H9 (cell line): ENCODE data around the gene WNT6. TPM values are rescaled to one million over a fixed set of nuclear protein-coding genes. Genes with fewer than 3 reads are reported as not detected.

Source experiments
- DNase-seq: peaks from one replicate; pipeline ENCODE4 v3.0.0-alpha.2; 2017
- H2AFZ ChIP-seq: one replicate; pipeline ENCODE4 v1.6.1; 2013; ENCODE audit warnings: mild to moderate bottlenecking, low read length, control low read depth, moderate library complexity
- H2AK5ac ChIP-seq: 2 replicates; pipeline ENCODE4 v1.6.1; 2013; ENCODE audit warnings: low read length, control low read depth, mixed read lengths; ENCODE audit not compliant: insufficient read length
- H2BK120ac ChIP-seq: one replicate; pipeline ENCODE4 v1.6.1; 2013; ENCODE audit warnings: low read depth, mild to moderate bottlenecking, low read length, control low read depth, inconsistent platforms; ENCODE audit not compliant: poor library complexity, severe bottlenecking
- H2BK12ac ChIP-seq: 2 replicates; pipeline ENCODE4 v1.6.1; 2013; ENCODE audit warnings: low read length, control low read depth, mixed read lengths, low read depth; ENCODE audit not compliant: insufficient read length
- H2BK15ac ChIP-seq: 2 replicates; pipeline ENCODE4 v1.6.1; 2013; ENCODE audit warnings: low read depth, low read length, control low read depth
- H2BK20ac ChIP-seq: one replicate; pipeline ENCODE4 v1.6.1; 2013; ENCODE audit warnings: low read depth, mild to moderate bottlenecking, low read length, control low read depth, inconsistent platforms; ENCODE audit not compliant: poor library complexity, severe bottlenecking
- H2BK5ac ChIP-seq: 2 replicates; pipeline ENCODE4 v1.6.1; 2013; ENCODE audit warnings: low read length, control low read depth, mixed read lengths; ENCODE audit not compliant: insufficient read length
- H3K14ac ChIP-seq: 2 replicates; pipeline ENCODE4 v1.6.1; 2013; ENCODE audit warnings: low read length, control low read depth; ENCODE audit not compliant: insufficient read depth
- H3K18ac ChIP-seq: 2 replicates; pipeline ENCODE4 v1.6.1; 2013; ENCODE audit warnings: low read depth, mild to moderate bottlenecking, mixed read lengths, low read length, control low read depth; ENCODE audit not compliant: insufficient read length
- H3K23ac ChIP-seq: 2 replicates; pipeline ENCODE4 v1.6.1; 2013; ENCODE audit warnings: low read length, control low read depth, mixed read lengths, low read depth; ENCODE audit not compliant: insufficient read length
- H3K23me2 ChIP-seq: 2 replicates; pipeline ENCODE4 v1.6.1; 2013; ENCODE audit warnings: low read depth, mild to moderate bottlenecking, mixed read lengths, low read length, control low read depth; ENCODE audit not compliant: insufficient read length, poor library complexity, severe bottlenecking
- H3K27ac ChIP-seq: 2 replicates; pipeline ENCODE4 v1.5.1; 2013; ENCODE audit warnings: low read length, control low read depth, mixed read lengths, low read depth; ENCODE audit not compliant: insufficient read length
- H3K27me3 ChIP-seq: 2 replicates; pipeline ENCODE4 v1.6.1; 2013; ENCODE audit warnings: low read length, control low read depth, inconsistent platforms; ENCODE audit not compliant: insufficient read depth
- H3K4ac ChIP-seq: 2 replicates; pipeline ENCODE4 v1.6.1; 2013; ENCODE audit warnings: low read depth, mild to moderate bottlenecking, control low read depth, inconsistent platforms, low read length, moderate library complexity
- H3K4me1 ChIP-seq: 2 replicates; pipeline ENCODE4 v1.6.1; 2013; ENCODE audit warnings: low read length, control low read depth, inconsistent platforms; ENCODE audit not compliant: insufficient read depth
- H3K4me2 ChIP-seq: 2 replicates; pipeline ENCODE4 v1.6.1; 2013; ENCODE audit warnings: low read length, control low read depth, mixed read lengths; ENCODE audit not compliant: insufficient read length, insufficient read depth
- H3K56ac ChIP-seq: 2 replicates; pipeline ENCODE4 v1.6.1; 2013; ENCODE audit warnings: low read depth, mild to moderate bottlenecking, mixed read lengths, low read length, control low read depth; ENCODE audit not compliant: insufficient read length
- H3K79me1 ChIP-seq: 2 replicates; pipeline ENCODE4 v1.6.1; 2013; ENCODE audit warnings: low read depth, mild to moderate bottlenecking, moderate library complexity, low read length, control low read depth, inconsistent platforms; ENCODE audit not compliant: insufficient read depth, poor library complexity, severe bottlenecking
- H3K79me2 ChIP-seq: 2 replicates; pipeline ENCODE4 v1.6.1; 2013; ENCODE audit warnings: low read length, control low read depth, inconsistent platforms; ENCODE audit not compliant: insufficient read depth
- H3K9ac ChIP-seq: 2 replicates; pipeline ENCODE4 v1.6.1; 2013; ENCODE audit warnings: low read length, control low read depth, mixed read lengths; ENCODE audit not compliant: insufficient read length; ENCODE audit errors: extremely low read depth
- H3K9me3 ChIP-seq: one replicate; pipeline ENCODE4 v1.6.1; 2013; ENCODE audit warnings: low read depth, low read length, inconsistent platforms; ENCODE audit not compliant: control insufficient read depth
- H3T11ph ChIP-seq: one replicate; pipeline ENCODE4 v1.6.1; 2013; ENCODE audit warnings: mild to moderate bottlenecking, low read length, control low read depth, inconsistent platforms
- H4K20me1 ChIP-seq: one replicate; pipeline ENCODE4 v1.6.1; 2013; ENCODE audit not compliant: control insufficient read depth, insufficient read length, insufficient read depth
- H4K5ac ChIP-seq: 2 replicates; pipeline ENCODE4 v1.6.1; 2013; ENCODE audit warnings: low read depth, mild to moderate bottlenecking, mixed read lengths, low read length, control low read depth; ENCODE audit not compliant: insufficient read length
- H4K8ac ChIP-seq: replicated peaks from 2 replicates; pipeline ENCODE4 v1.6.1; 2013; ENCODE audit warnings: low read length, control low read depth, mixed read lengths, low read depth; ENCODE audit not compliant: insufficient read length
- H4K91ac ChIP-seq: 2 replicates; pipeline ENCODE4 v1.6.1; 2013; ENCODE audit warnings: low read depth, mild to moderate bottlenecking, moderate library complexity, mixed read lengths, low read length, control low read depth; ENCODE audit not compliant: insufficient read length
- H3K27ac Mint-ChIP-seq, 3 experiments: 2 replicates in 2 of 3; 3 replicates in 1 of 3; pipeline ENCODE4 v1.8.0; 2020 to 2021; ENCODE audit warnings: mixed read lengths in 3 of 3, mild to moderate bottlenecking in 1 of 3, moderate library complexity in 1 of 3
- H3K27me3 Mint-ChIP-seq: 2 replicates; pipeline ENCODE4 v1.8.0; 2021; ENCODE audit warnings: low read depth, mild to moderate bottlenecking, moderate library complexity, mixed read lengths
- H3K36me3 Mint-ChIP-seq, 3 experiments: 2 replicates in 2 of 3; 3 replicates in 1 of 3; pipeline ENCODE4 v1.8.0; 2020 to 2021; ENCODE audit warnings: low read depth in 3 of 3, mixed read lengths in 3 of 3; ENCODE audit not compliant: insufficient read depth in 1 of 3
- H3K4me1 Mint-ChIP-seq, 2 experiments: 2 replicates each; pipeline ENCODE4 v1.8.0; 2020; ENCODE audit warnings: mixed read lengths in 2 of 2
- H3K4me3 Mint-ChIP-seq, 2 experiments: 2 replicates in 1 of 2; 3 replicates in 1 of 2; pipeline ENCODE4 v1.8.0; 2020 to 2021; ENCODE audit warnings: mild to moderate bottlenecking in 2 of 2, mixed read lengths in 2 of 2, moderate library complexity in 1 of 2
- H3K9me3 Mint-ChIP-seq, 2 experiments: 2 replicates in 1 of 2; 3 replicates in 1 of 2; pipeline ENCODE4 v1.8.0; 2020; ENCODE audit warnings: mild to moderate bottlenecking in 2 of 2, mixed read lengths in 2 of 2, moderate library complexity in 1 of 2
- WGBS: extraction: QIAGEN DNeasy Blood & Tissue Kit; methylation state at CpG from one replicate; pipeline ENCODE4 v1.1.7; 2013; ENCODE audit warnings: missing lambda C conversion rate, low lambda C conversion rate, mixed read lengths; ENCODE audit not compliant: insufficient read length; ENCODE audit errors: extremely low coverage; 5-methylcytosine and 5-hydroxymethylcytosine counted together
- total RNA-seq: library from RNA; stranded (reverse); gene quantifications from 2 replicates; pipeline ENCODE4 v1.2.1, GENCODE V29; 2021
- TF ChIP-seq, protein P1 (sequence below): fragments of 200-600 bp; sonication (generic); conservative IDR thresholded peaks from 3 replicates; pipeline ENCODE4 v1.8.0; 2021; ENCODE audit warnings: antibody characterized with exemption, mild to moderate bottlenecking

The WNT6 gene
- total RNA-seq, 1 experiment from 2014 or later: not detected

DNA sequence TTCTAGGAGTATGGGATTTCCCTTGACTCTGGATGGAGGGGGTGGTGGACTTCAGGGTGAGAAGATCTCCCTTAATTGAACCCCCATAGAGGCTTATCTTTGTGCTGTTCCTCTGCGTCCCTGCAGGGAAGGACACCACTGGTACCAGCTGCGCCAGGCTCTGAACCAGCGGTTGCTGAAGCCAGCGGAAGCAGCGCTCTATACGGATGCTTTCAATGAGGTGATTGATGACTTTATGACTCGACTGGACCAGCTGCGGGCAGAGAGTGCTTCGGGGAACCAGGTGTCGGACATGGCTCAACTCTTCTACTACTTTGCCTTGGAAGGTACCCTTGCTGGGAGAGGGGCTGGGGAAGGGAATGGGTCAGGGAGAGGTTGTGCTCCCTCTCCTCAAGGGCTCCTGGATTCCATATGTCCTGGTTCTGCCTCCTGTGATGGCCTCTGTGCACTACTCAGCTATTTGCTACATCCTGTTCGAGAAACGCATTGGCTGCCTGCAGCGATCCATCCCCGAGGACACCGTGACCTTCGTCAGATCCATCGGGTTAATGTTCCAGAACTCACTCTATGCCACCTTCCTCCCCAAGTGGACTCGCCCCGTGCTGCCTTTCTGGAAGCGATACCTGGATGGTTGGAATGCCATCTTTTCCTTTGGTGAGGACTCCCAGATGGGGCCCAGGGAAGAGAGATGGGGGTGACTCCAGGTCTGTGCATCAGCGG, 47.3 kb upstream of the WNT6 start:
- TF ChIP-seq, protein P1, sequence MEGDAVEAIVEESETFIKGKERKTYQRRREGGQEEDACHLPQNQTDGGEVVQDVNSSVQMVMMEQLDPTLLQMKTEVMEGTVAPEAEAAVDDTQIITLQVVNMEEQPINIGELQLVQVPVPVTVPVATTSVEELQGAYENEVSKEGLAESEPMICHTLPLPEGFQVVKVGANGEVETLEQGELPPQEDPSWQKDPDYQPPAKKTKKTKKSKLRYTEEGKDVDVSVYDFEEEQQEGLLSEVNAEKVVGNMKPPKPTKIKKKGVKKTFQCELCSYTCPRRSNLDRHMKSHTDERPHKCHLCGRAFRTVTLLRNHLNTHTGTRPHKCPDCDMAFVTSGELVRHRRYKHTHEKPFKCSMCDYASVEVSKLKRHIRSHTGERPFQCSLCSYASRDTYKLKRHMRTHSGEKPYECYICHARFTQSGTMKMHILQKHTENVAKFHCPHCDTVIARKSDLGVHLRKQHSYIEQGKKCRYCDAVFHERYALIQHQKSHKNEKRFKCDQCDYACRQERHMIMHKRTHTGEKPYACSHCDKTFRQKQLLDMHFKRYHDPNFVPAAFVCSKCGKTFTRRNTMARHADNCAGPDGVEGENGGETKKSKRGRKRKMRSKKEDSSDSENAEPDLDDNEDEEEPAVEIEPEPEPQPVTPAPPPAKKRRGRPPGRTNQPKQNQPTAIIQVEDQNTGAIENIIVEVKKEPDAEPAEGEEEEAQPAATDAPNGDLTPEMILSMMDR: no peak
- H2BK5ac ChIP-seq: no peak overlapping the region
- H2BK120ac ChIP-seq: no peak overlapping the region
- H3K79me1 ChIP-seq: no peaks in the 10 kb centered on the region
- H2AFZ ChIP-seq: no peak overlapping the region
- H3K9me3 ChIP-seq: no peaks in the 10 kb centered on the region
- H3K27me3 Mint-ChIP-seq: no peaks in the 10 kb centered on the region
- H4K91ac ChIP-seq: no peak overlapping the region
- H3T11ph ChIP-seq: no peak overlapping the region
- no peak overlapping the region for H4K5ac ChIP-seq
- H4K20me1 ChIP-seq: no peaks in the 10 kb centered on the region
- no peak overlapping the region for H2BK15ac ChIP-seq
- H3K4me1 Mint-ChIP-seq: no peaks in the 10 kb centered on the region
- H3K18ac ChIP-seq: no peak overlapping the region
- H3K9ac ChIP-seq: no peak overlapping the region
- no peaks in the 10 kb centered on the region for H3K4me1 ChIP-seq
- WGBS: no CpG with 5 or more reads among the region's 21 CpGs
- H3K27me3 ChIP-seq: no peaks in the 10 kb centered on the region
- H3K4me2 ChIP-seq: no peak overlapping the region
- no peak overlapping the region for H2BK20ac ChIP-seq
- H3K56ac ChIP-seq: no peak overlapping the region
- H3K27ac ChIP-seq: no peak overlapping the region
- no peaks in the 10 kb centered on the region; a peak in 1 of 7 replicates for H3K36me3 Mint-ChIP-seq
- no peak overlapping the region for H3K27ac Mint-ChIP-seq
- H2AK5ac ChIP-seq: no peak overlapping the region
- no peak for DNase-seq
- H3K23me2 ChIP-seq: no peaks in the 10 kb centered on the region
- no peaks in the 10 kb centered on the region for H3K9me3 Mint-ChIP-seq
- no peaks in the 10 kb centered on the region for H3K79me2 ChIP-seq
- H3K4me3 Mint-ChIP-seq: no peak overlapping the region
- no peak overlapping the region for H2BK12ac ChIP-seq
- H3K23ac ChIP-seq: no peak overlapping the region
- no peak overlapping the region for H3K4ac ChIP-seq
- no peak overlapping the region; the same call in 1 of the 2 replicates for H3K14ac ChIP-seq
- no peak overlapping the region for H4K8ac ChIP-seq
